Vagina (tissue), 2 donors: ENCODE data around the gene CRTAC1. TPM values are rescaled to one million over a fixed set of nuclear protein-coding genes. Genes with fewer than 3 reads are reported as not detected.

ENCODE experiments used
- DNase-seq, 2 donors: peaks; one replicate each; pipeline ENCODE4 v3.0.0-alpha.2; 2017; ENCODE audit errors: extremely low spot score in 2 of 2
- H3K27ac ChIP-seq: fragments of 200-600 bp; sonication (generic); one replicate; pipeline ENCODE4 v1.5.1; 2019
- H3K27me3 ChIP-seq: fragments of 200-600 bp; sonication (generic); one replicate; pipeline ENCODE4 v1.5.1; 2019
- H3K36me3 ChIP-seq, 2 donors: fragments of 200-600 bp; sonication (generic); one replicate each; pipeline ENCODE4 v1.5.1; 2017 to 2019
- H3K4me1 ChIP-seq: fragments of 200-600 bp; sonication (generic); one replicate; pipeline ENCODE4 v1.5.1; 2019
- H3K4me3 ChIP-seq, 2 donors: fragments of 200-600 bp; sonication (generic); 1 replicate in 1 of 2; 2 replicates in 1 of 2; pipeline ENCODE4 v1.5.1; 2016 to 2019
- H3K9me3 ChIP-seq: fragments of 200-600 bp; sonication (generic); one replicate; pipeline ENCODE4 v1.5.1; 2019
- CTCF ChIP-seq, 3 experiments: fragments of 450-650 bp in 2 of 3; fragments of 200-600 bp in 1 of 3; sonication (generic) in 1 of 3; IDR thresholded peaks; one replicate each; pipeline ENCODE4 v1.5.1; 2017 to 2019; ENCODE audit warnings: antibody characterized with exemption in 3 of 3, mild to moderate bottlenecking in 2 of 3, moderate library complexity in 2 of 3
- POLR2A ChIP-seq, 2 donors: fragments of 450-650 bp; IDR thresholded peaks; one replicate each; pipeline ENCODE4 v1.6.1; 2017; ENCODE audit warnings: antibody characterized with exemption in 2 of 2, mild to moderate bottlenecking in 2 of 2, moderate library complexity in 2 of 2
- POLR2AphosphoS5 ChIP-seq, 2 donors: sonication (generic); formaldehyde crosslinking; IDR thresholded peaks; one replicate each; pipeline ENCODE4 v1.9.0; 2017; ENCODE audit warnings: antibody characterized with exemption in 2 of 2, mild to moderate bottlenecking in 2 of 2, low read depth in 1 of 2; ENCODE audit not compliant: insufficient read depth in 1 of 2
- intact Hi-C: fragments of 100-400 bp; cut with DNase I; formaldehyde crosslinking; loops from one replicate; pipeline ENCODE4 v1.15.1; 2023
- total RNA-seq: library from RNA; depleted of rRNA; stranded (reverse); fragments of >200 nt; gene quantifications from one replicate; pipeline ENCODE4 v1.2.3, GENCODE V29; 2016

CRTAC1 gene
- total RNA-seq, 1 donor from 2014 or later = 2.5 TPM

GRCh38 chr10:97975598-97975997 is 54.8 kb downstream of the CRTAC1 start:
- H3K27me3 ChIP-seq = no peaks in the 10 kb centered on the region
- H3K36me3 ChIP-seq = no peaks in the 10 kb centered on the region
- H3K9me3 ChIP-seq = no peaks in the 10 kb centered on the region
- DNase-seq = peak in 1 of 2 donors; percentile 93
- no peak overlapping the region for H3K4me3 ChIP-seq
- no peaks in the 10 kb centered on the region for H3K4me1 ChIP-seq
- intact Hi-C loops = no loop called here
- TF ChIP-seq POLR2A (IDR thresholded peaks at IDR 0.05) = no peak
- TF ChIP-seq POLR2AphosphoS5 (IDR thresholded peaks at IDR 0.05; ENCODE audit: insufficient read depth in 1 of 2, low read depth in 1 of 2) = no peak
- no peak for TF ChIP-seq CTCF (IDR thresholded peaks at IDR 0.05)
- H3K27ac ChIP-seq = no peak overlapping the region

- TF ChIP-seq POLR2A (IDR thresholded peaks at IDR 0.05) = no peak
- no peak for TF ChIP-seq POLR2AphosphoS5 (IDR thresholded peaks at IDR 0.05; ENCODE audit: insufficient read depth in 1 of 2, low read depth in 1 of 2)
- no peak for TF ChIP-seq CTCF (IDR thresholded peaks at IDR 0.05)
- Histone ChIP-seq H3K4me3 (no peak overlapping the region), H3K4me1 (no peaks in the 10 kb centered on the region), H3K9me3 (no peaks in the 10 kb centered on the region), H3K36me3 (no peaks in the 10 kb centered on the region), H3K27ac (no peak overlapping the region), H3K27me3 (no peaks in the 10 kb centered on the region)
- DNase-seq = peak in 1 of 2 donors; percentile 74
- intact Hi-C loops = no loop called here
Observed at GRCh38 chr10:97974526-97975525, 55.6 kb downstream of the CRTAC1 start.

- H3K9me3 ChIP-seq = no peaks in the 10 kb centered on the region
- no peak for TF ChIP-seq POLR2AphosphoS5 (IDR thresholded peaks at IDR 0.05; ENCODE audit: insufficient read depth in 1 of 2, low read depth in 1 of 2)
- no peak overlapping the region for H3K27ac ChIP-seq
- no peaks in the 10 kb centered on the region for H3K27me3 ChIP-seq
- no peaks in the 10 kb centered on the region for H3K4me1 ChIP-seq
- intact Hi-C loops = no loop called here
- no peak overlapping the region for H3K4me3 ChIP-seq
- no peaks in the 10 kb centered on the region for H3K36me3 ChIP-seq
- DNase-seq = peak in 1 of 2 donors; percentile 25
Observed at GRCh38 chr10:97974100-97974499, 56.3 kb downstream of the CRTAC1 start.

GRCh38 chr10:97969538-97970079 is 60.8 kb downstream of the CRTAC1 start:
- Histone ChIP-seq H3K4me3 (no peak overlapping the region), H3K27me3 (no peaks in the 10 kb centered on the region), H3K9me3 (no peaks in the 10 kb centered on the region), H3K4me1 (no peaks in the 10 kb centered on the region), H3K27ac (no peak overlapping the region), H3K36me3 (no peaks in the 10 kb centered on the region)
- intact Hi-C loops = no loop called here
- no peak for DNase-seq
- TF ChIP-seq POLR2A (IDR thresholded peaks at IDR 0.05) (no peak), CTCF (IDR thresholded peaks at IDR 0.05) (no peak), POLR2AphosphoS5 (IDR thresholded peaks at IDR 0.05; ENCODE audit: insufficient read depth in 1 of 2, low read depth in 1 of 2) (no peak)

GRCh38 chr10:97964748-97965147 is 65.7 kb downstream of the CRTAC1 start:
- no peak overlapping the region for H3K4me3 ChIP-seq
- H3K27me3 ChIP-seq = no peaks in the 10 kb centered on the region
- intact Hi-C loops = no loop called here
- TF ChIP-seq POLR2AphosphoS5 (IDR thresholded peaks at IDR 0.05; ENCODE audit: insufficient read depth in 1 of 2, low read depth in 1 of 2) (no peak), CTCF (IDR thresholded peaks at IDR 0.05) (no peak), POLR2A (IDR thresholded peaks at IDR 0.05) (no peak)
- no peaks in the 10 kb centered on the region for H3K9me3 ChIP-seq
- H3K27ac ChIP-seq = no peak overlapping the region
- H3K36me3 ChIP-seq = no peaks in the 10 kb centered on the region
- no peak for DNase-seq
- H3K4me1 ChIP-seq = no peaks in the 10 kb centered on the region
